ENCODE data around the gene COL18A1. TPM values are rescaled to one million over a fixed set of nuclear protein-coding genes. Genes with fewer than 3 reads are reported as not detected.

The COL18A1 gene
- total and polyA plus RNA-seq, 4 donors: 44.9 to 308 (median 232) TPM

GRCh38 chr21:45519182-45519581, 114.2 kb downstream of the COL18A1 start:
- Histone ChIP-seq H3K27me3 (ENCODE audit: control insufficient read depth in 4 of 4, insufficient read depth in 4 of 4, low read length in 3 of 4) (no peaks in the 10 kb centered on the region), H3K9me3 (ENCODE audit: control insufficient read depth in 4 of 4, low read length in 3 of 4) (peaks cover 0 to 5% (median 1%) of the 10 kb centered on the region in 4 donors), H3K27ac (ENCODE audit: low read depth in 1 of 2, low read length in 2 of 2) (no peak overlapping the region), H3K4me3 (ENCODE audit: low read depth in 1 of 3, low read length in 3 of 3) (no peak overlapping the region), H3K9ac (ENCODE audit: low read depth in 1 of 2, low read length in 2 of 2) (no peak overlapping the region), H3K4me1 (ENCODE audit: control insufficient read depth in 4 of 4, insufficient read depth in 4 of 4, low read length in 3 of 4) (peaks cover 0 to 9% (median 5%) of the 10 kb centered on the region in 4 donors), H3K36me3 (ENCODE audit: control insufficient read depth in 4 of 4, insufficient read depth in 3 of 4, low read depth in 1 of 4, low read length in 3 of 4) (peaks cover 2 to 6% (median 5%) of the 10 kb centered on the region in 4 donors)
- WGBS: 93% methylated on average over 4 of the region's 4 CpGs
- TF ChIP-seq HNF4A (conservative IDR thresholded peaks at IDR 0.05): no peak
- no peak for TF ChIP-seq FOXA1 (IDR thresholded peaks at IDR 0.05)
- no peak for TF ChIP-seq CTCF (IDR thresholded peaks at IDR 0.05; ENCODE audit: low read depth, low read length, missing input control)
- TF ChIP-seq RAD21 (IDR thresholded peaks at IDR 0.05): no peak
- TF ChIP-seq SP1 (IDR thresholded peaks at IDR 0.05): no peak
- no peak for TF ChIP-seq MAX (IDR thresholded peaks at IDR 0.05)
- TF ChIP-seq TAF1 (conservative IDR thresholded peaks at IDR 0.05): no peak
- no peak for TF ChIP-seq HNF4G (IDR thresholded peaks at IDR 0.05)
- TF ChIP-seq NR2F2 (IDR thresholded peaks at IDR 0.05): no peak
- TF ChIP-seq FOXA2 (IDR thresholded peaks at IDR 0.05): no peak
- no peak for DNase-seq (ENCODE audit: low spot score)

GRCh38 chr21:45521241-45521640, 116.3 kb downstream of the COL18A1 start:
- Histone ChIP-seq H3K9ac (ENCODE audit: low read depth in 1 of 2, low read length in 2 of 2) (no peak overlapping the region), H3K4me3 (ENCODE audit: low read depth in 1 of 3, low read length in 3 of 3) (no peak overlapping the region), H3K9me3 (ENCODE audit: control insufficient read depth in 4 of 4, low read length in 3 of 4) (peaks cover 0 to 5% (median 1%) of the 10 kb centered on the region in 4 donors), H3K36me3 (ENCODE audit: control insufficient read depth in 4 of 4, insufficient read depth in 3 of 4, low read depth in 1 of 4, low read length in 3 of 4) (peaks cover 0 to 6% (median 5%) of the 10 kb centered on the region in 4 donors), H3K27ac (ENCODE audit: low read depth in 1 of 2, low read length in 2 of 2) (no peak overlapping the region), H3K27me3 (ENCODE audit: control insufficient read depth in 4 of 4, insufficient read depth in 4 of 4, low read length in 3 of 4) (no peaks in the 10 kb centered on the region), H3K4me1 (ENCODE audit: control insufficient read depth in 4 of 4, insufficient read depth in 4 of 4, low read length in 3 of 4) (peaks cover 15 to 25% (median 18%) of the 10 kb centered on the region in 4 donors)
- DNase-seq (ENCODE audit: low spot score): no peak
- TF ChIP-seq RAD21 (IDR thresholded peaks at IDR 0.05) (no peak), FOXA2 (IDR thresholded peaks at IDR 0.05) (no peak), ZBTB33 (IDR thresholded peaks at IDR 0.05) (no peak), ATF3 (IDR thresholded peaks at IDR 0.05) (no peak), SP1 (IDR thresholded peaks at IDR 0.05) (no peak), YY1 (IDR thresholded peaks at IDR 0.05) (no peak), NR2F2 (IDR thresholded peaks at IDR 0.05) (no peak), GABPA (IDR thresholded peaks at IDR 0.05 in 1 of 2, conservative IDR thresholded peaks at IDR 0.05 in 1 of 2) (no peak), HNF4A (conservative IDR thresholded peaks at IDR 0.05) (no peak), RXRA (IDR thresholded peaks at IDR 0.05) (no peak), JUND (IDR thresholded peaks at IDR 0.05) (no peak), TAF1 (conservative IDR thresholded peaks at IDR 0.05) (no peak), CTCF (IDR thresholded peaks at IDR 0.05; ENCODE audit: low read depth, low read length, missing input control) (no peak), MAX (IDR thresholded peaks at IDR 0.05) (no peak), EGR1 (IDR thresholded peaks at IDR 0.05; ENCODE audit: low read depth in 2 of 2) (no peak), REST (IDR thresholded peaks at IDR 0.05) (no peak), HNF4G (IDR thresholded peaks at IDR 0.05) (no peak), FOXA1 (IDR thresholded peaks at IDR 0.05) (no peak)
- 99% methylated on average over 2 of the region's 2 CpGs for WGBS

Data from liver (tissue), 9 donors.